ENCODE measurements around the gene RTP5. TPM values are rescaled to one million over a fixed set of nuclear protein-coding genes. Genes with fewer than 3 reads are reported as not detected.

Gene RTP5
- total and polyA plus RNA-seq, 2 donors (not counting 1 experiment from before 2014, with no cell fraction given), result not detected

GRCh38 chr2:241873803-241874110 is 4.2 kb downstream of the RTP5 start:
- intact Hi-C loops (cut with micrococcal nuclease), result no loop called here
- 93% methylated on average over 5 of the region's 7 CpGs for WGBS (ENCODE audit: insufficient coverage)
- ChIA-PET CTCF (no interaction called here), POLR2A (no interaction called here)
- ATAC-seq (ENCODE audit: low read depth) (no peak), DNase-seq (no peak)
- TF ChIP-seq, protein P1, sequence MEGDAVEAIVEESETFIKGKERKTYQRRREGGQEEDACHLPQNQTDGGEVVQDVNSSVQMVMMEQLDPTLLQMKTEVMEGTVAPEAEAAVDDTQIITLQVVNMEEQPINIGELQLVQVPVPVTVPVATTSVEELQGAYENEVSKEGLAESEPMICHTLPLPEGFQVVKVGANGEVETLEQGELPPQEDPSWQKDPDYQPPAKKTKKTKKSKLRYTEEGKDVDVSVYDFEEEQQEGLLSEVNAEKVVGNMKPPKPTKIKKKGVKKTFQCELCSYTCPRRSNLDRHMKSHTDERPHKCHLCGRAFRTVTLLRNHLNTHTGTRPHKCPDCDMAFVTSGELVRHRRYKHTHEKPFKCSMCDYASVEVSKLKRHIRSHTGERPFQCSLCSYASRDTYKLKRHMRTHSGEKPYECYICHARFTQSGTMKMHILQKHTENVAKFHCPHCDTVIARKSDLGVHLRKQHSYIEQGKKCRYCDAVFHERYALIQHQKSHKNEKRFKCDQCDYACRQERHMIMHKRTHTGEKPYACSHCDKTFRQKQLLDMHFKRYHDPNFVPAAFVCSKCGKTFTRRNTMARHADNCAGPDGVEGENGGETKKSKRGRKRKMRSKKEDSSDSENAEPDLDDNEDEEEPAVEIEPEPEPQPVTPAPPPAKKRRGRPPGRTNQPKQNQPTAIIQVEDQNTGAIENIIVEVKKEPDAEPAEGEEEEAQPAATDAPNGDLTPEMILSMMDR (IDR thresholded peaks at IDR 0.05), result no peak
- TF ChIP-seq EZH2 (IDR thresholded peaks at IDR 0.05; ENCODE audit: borderline replicate concordance, insufficient read depth, low read depth, low read length, poor library complexity, severe bottlenecking), result no peak
- H3K27ac ChIP-seq (ENCODE audit: low read length in 2 of 2), result no peak overlapping the region
- peaks cover 8 to 22% of the 10 kb centered on the region in 2 donors for H3K4me1 ChIP-seq (ENCODE audit: control insufficient read depth in 2 of 2, insufficient read depth in 2 of 2, low read length in 2 of 2)
- peaks cover 0 to 4% (median 2%) of the 10 kb centered on the region in 4 experiments for H3K27me3 ChIP-seq (replicated peaks in 1 of 4; ENCODE audit: control extremely low read depth in 1 of 4, control insufficient read depth in 3 of 4, insufficient read depth in 4 of 4, low read length in 3 of 4)
- H3K36me3 ChIP-seq (replicated peaks in 1 of 2; ENCODE audit: control extremely low read depth in 1 of 2, control insufficient read depth in 1 of 2, extremely low read depth in 1 of 2, insufficient read depth in 2 of 2, low read length in 1 of 2), result no peaks in the 10 kb centered on the region
- H3K4me1 Mint-ChIP-seq, result peaks cover 10% of the 10 kb centered on the region
- H3K4me2 ChIP-seq (replicated peaks; ENCODE audit: low read depth, low read length, poor library complexity, severe bottlenecking), result no peak overlapping the region
- peaks cover 0 to 9% (median 0%) of the 10 kb centered on the region in 3 donors for H3K9me3 ChIP-seq (ENCODE audit: control extremely low read depth in 1 of 3, control insufficient read depth in 2 of 3, insufficient read depth in 1 of 3, low read length in 2 of 3)
- no peaks in the 10 kb centered on the region for H3K9me3 Mint-ChIP-seq (ENCODE audit: insufficient read depth)
- no peak overlapping the region for H3K9ac ChIP-seq (ENCODE audit: low read length)
- H3K4me3 ChIP-seq (ENCODE audit: control extremely low read depth in 1 of 5, extremely low read depth in 1 of 5, insufficient read depth in 1 of 5, low read depth in 2 of 5, low read length in 4 of 5), result no peak overlapping the region
- H3K79me2 ChIP-seq (ENCODE audit: control insufficient read depth, insufficient read depth, low read length), result no peaks in the 10 kb centered on the region
- no peak overlapping the region for H3K27ac Mint-ChIP-seq
- H2AFZ ChIP-seq (ENCODE audit: insufficient read depth, low read depth, low read length, poor library complexity, severe bottlenecking), result no peak overlapping the region
- H3K4me3 Mint-ChIP-seq, result no peak overlapping the region
- no peaks in the 10 kb centered on the region for H3K27me3 Mint-ChIP-seq
- H4K20me1 ChIP-seq (ENCODE audit: control insufficient read depth, insufficient read depth, low read length, poor library complexity, severe bottlenecking), result no peaks in the 10 kb centered on the region

DNA sequence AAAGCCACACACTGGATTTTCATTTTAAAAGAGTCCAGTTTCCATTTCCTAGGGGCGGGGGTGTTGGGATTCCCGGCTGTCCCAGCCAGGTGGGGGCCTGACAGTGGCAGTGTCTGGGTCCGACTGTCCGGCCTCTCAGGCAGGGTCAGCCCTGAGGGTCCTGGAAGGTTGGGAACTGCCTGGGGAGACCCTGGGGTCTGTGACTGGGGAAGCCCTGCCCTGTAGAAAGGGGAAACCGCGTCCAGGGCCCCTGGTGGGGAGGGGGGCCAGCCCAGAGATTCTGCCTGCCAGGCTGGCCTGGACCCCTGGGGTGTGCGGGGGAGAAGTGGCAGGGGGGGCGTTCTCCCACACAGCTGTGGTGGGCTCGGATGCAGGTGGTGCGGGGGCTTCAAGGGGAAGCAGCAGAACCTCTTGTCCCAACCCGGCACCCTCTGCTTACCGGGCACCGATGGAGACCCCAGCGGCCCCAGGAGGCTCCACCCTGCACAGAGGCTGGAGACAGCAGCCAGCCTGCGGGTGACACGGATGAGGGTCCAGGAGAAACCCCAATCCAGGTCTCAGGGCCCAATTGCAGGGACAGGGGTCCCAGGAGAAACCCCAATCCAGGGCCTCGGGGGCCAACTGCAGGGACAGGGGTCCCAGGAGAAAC is 4.9 kb downstream of the RTP5 start:
- no peaks in the 10 kb centered on the region for H3K36me3 ChIP-seq (replicated peaks in 1 of 2; ENCODE audit: control extremely low read depth in 1 of 2, control insufficient read depth in 1 of 2, extremely low read depth in 1 of 2, insufficient read depth in 2 of 2, low read length in 1 of 2)
- peaks cover 10% of the 10 kb centered on the region for H3K4me1 Mint-ChIP-seq
- H3K4me2 ChIP-seq (replicated peaks; ENCODE audit: low read depth, low read length, poor library complexity, severe bottlenecking), result no peak overlapping the region
- peaks cover 0 to 9% (median 0%) of the 10 kb centered on the region in 3 donors for H3K9me3 ChIP-seq (ENCODE audit: control extremely low read depth in 1 of 3, control insufficient read depth in 2 of 3, insufficient read depth in 1 of 3, low read length in 2 of 3)
- H3K27ac Mint-ChIP-seq, result no peak overlapping the region
- ChIA-PET CTCF (no interaction called here), POLR2A (no interaction called here)
- H3K4me1 ChIP-seq (ENCODE audit: control insufficient read depth in 2 of 2, insufficient read depth in 2 of 2, low read length in 2 of 2), result peaks cover 8 to 22% of the 10 kb centered on the region in 2 donors
- no peaks in the 10 kb centered on the region for H3K27me3 Mint-ChIP-seq
- TF ChIP-seq EZH2 (IDR thresholded peaks at IDR 0.05; ENCODE audit: borderline replicate concordance, insufficient read depth, low read depth, low read length, poor library complexity, severe bottlenecking), result no peak
- TF ChIP-seq, protein P1 (IDR thresholded peaks at IDR 0.05), result no peak
- H3K27me3 ChIP-seq (replicated peaks in 1 of 4; ENCODE audit: control extremely low read depth in 1 of 4, control insufficient read depth in 3 of 4, insufficient read depth in 4 of 4, low read length in 3 of 4), result peaks cover 0 to 4% (median 2%) of the 10 kb centered on the region in 4 experiments
- no peak for ATAC-seq (ENCODE audit: low read depth)
- no peak overlapping the region for H3K27ac ChIP-seq (ENCODE audit: low read length in 2 of 2)
- WGBS (ENCODE audit: insufficient coverage), result 92% methylated on average over 17 of the region's 17 CpGs
- H2AFZ ChIP-seq (ENCODE audit: insufficient read depth, low read depth, low read length, poor library complexity, severe bottlenecking), result no peak overlapping the region
- H3K4me3 ChIP-seq (ENCODE audit: control extremely low read depth in 1 of 5, extremely low read depth in 1 of 5, insufficient read depth in 1 of 5, low read depth in 2 of 5, low read length in 4 of 5), result no peak overlapping the region
- H3K4me3 Mint-ChIP-seq, result no peak overlapping the region
- no peaks in the 10 kb centered on the region for H3K79me2 ChIP-seq (ENCODE audit: control insufficient read depth, insufficient read depth, low read length)
- no peaks in the 10 kb centered on the region for H3K9me3 Mint-ChIP-seq (ENCODE audit: insufficient read depth)
- no peak for DNase-seq
- intact Hi-C loops (cut with micrococcal nuclease), result no loop called here
- no peaks in the 10 kb centered on the region for H4K20me1 ChIP-seq (ENCODE audit: control insufficient read depth, insufficient read depth, low read length, poor library complexity, severe bottlenecking)
- H3K9ac ChIP-seq (ENCODE audit: low read length), result no peak overlapping the region

Measured in B cell (primary cell).